SU-DHL-6 (cell line): ENCODE results near the gene H2BK1.

ENCODE experiments used
- CTCF ChIP-seq: fragments of 200-600 bp; sonication (generic); IDR thresholded peaks from one replicate; pipeline ENCODE4 v1.5.1; 2017; ENCODE audit warnings: antibody characterized with exemption, mild to moderate bottlenecking, low read length, moderate library complexity; ENCODE audit not compliant: insufficient read depth, poor library complexity, severe bottlenecking
- EZH2phosphoT487 ChIP-seq: fragments of 200-600 bp; sonication (generic), shearing (Covaris generic); conservative IDR thresholded peaks from 2 replicates; pipeline ENCODE4 v1.6.1; 2018; ENCODE audit warnings: mild to moderate bottlenecking, antibody characterized with exemption, low read length, moderate library complexity, mixed read lengths

DNA sequence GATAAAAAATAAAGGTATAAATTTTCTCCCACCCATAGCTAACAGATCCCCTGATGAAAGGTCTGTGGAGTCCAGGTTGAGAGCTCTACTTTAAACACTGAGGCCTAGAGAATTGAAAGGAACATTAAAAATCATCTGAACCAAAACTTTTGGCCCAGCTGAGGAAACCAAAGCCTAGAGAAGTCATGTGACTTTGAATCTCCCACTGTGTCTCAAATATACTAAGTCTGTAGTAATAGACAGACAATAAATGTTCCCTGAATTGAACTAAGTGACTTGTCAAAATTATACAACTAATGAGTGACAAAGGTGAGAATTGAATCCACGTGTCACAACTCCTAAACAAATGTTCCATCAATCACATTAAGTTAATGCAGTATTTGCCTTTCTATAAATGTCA, 48.5 kb downstream of the H2BK1 start:
- TF ChIP-seq CTCF: no peak
- no peak for TF ChIP-seq EZH2phosphoT487
